NCI-H2081 (cell line): ENCODE data around the gene PTPRN2.
A peak's percentile ranks its signal among the peaks of the same experiment; 100 is the strongest.

Experiments
- DNase-seq, 2 experiments: peaks; one replicate each; lab custom pipeline; 2025; lab: John Stamatoyannopoulos, UW

PTPRN2 gene

GRCh38 chr7:158489462-158490155 lies 98.0 kb downstream of the PTPRN2 start:
- DNase-seq: no peak

DNA sequence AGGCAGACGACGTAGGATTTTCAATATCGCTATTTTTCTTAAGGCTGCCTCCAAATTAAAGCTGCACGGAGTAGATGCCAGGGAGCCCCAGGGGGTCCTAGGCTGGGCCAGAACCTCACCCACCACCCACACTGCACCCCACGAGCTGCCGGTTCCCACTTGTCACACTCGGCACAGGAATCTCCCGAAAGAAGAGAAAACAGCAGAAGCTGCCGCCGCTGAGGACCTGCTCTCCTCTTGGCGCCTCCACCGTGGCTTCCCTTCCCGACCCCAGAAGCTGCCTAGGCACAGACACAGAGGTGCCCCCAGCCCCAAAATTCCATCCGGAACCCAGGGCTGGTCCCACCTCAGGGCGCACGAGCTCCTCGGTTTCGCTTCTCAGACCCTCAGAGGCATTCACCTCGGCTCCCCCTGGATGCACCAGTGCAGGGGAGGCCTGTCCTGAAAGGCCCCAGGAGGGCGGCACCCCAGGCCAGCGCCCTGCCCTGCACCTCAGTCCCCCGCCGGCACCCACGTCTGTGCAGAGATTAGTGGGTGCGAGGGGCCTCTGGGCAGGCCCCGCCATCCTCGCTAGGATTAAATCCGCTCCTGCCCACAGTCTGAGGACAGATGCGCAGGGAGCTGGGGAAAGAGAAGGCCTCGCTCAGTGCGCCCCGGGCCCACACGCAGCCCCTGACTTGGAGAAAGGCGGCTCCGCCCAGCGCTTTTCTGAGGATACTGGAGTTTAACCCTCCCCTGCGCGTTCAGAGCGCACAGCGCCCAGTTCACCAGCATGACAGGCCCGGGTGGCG lies 99.2 kb downstream of the PTPRN2 start:
- peak in 1 of 2 experiments; percentile 58 for DNase-seq

GRCh38 chr7:158487631-158488151 lies 99.9 kb downstream of the PTPRN2 start:
- DNase-seq: peak; percentile 32 to 84

GRCh38 chr7:158486919-158487318 lies 100.7 kb downstream of the PTPRN2 start:
- no peak for DNase-seq

- DNase-seq: no peak
These were observed 102.7 kb downstream of the PTPRN2 start for GRCh38 chr7:158484801-158485531.

DNA sequence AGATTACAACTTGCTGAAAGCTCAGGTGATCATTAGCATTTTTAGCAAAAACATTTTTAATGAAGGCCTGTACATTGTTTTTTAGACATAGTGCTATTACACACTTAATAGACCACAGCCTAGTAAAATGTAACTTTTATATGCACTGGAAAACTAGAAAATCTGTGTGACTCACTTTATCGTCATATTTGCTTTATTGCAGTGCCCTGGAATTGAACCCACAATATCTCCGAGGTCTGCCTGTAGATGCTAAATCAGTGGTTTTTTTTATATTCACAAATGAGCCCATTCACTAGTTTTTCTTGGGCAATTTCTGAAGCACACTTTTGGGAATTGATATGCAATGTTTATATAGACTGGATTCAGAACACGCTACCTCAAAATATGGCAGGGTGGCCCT lies 105.1 kb downstream of the PTPRN2 start:
- no peak for DNase-seq

DNA sequence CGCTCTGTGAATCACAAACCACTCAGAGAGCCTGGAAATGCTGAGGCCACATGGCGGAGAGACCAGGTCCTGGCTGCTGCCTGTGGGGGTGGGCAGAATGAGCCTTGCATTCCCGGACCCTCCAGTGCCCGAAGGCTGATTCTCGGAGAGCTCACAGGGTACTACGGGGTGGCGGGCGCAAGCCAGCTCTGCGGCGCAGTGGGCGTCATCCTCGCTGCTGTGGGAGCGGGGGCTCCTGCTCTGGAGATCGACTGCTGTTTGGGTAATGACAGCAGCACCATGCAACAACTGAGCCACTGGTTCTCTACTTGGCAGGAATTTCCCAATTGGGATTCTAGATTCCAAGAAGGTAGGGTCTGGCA lies 108.0 kb downstream of the PTPRN2 start:
- no peak for DNase-seq

GRCh38 chr7:158479021-158479663 lies 108.5 kb downstream of the PTPRN2 start:
- DNase-seq: no peak

DNA sequence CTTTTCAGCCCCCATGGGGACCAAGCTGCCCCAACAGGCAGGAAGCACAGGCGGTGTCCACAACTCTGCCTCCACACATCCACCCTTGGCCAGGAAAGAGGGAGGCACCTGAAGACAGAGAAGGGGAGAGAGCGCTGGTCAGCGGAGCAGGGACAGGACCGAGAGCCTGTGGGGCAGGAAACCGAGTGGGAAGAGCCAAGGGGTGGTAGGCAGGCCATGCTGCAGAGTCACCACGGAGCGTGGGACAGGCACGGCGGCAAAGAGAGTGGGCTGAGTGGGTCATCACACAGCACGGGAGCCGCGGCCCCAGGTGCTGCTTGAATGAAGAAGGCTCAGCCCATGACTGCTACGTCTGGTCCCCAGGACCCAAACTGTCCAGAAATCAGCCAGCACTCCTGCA lies 109.8 kb downstream of the PTPRN2 start:
- DNase-seq: no peak

- DNase-seq: no peak
These were observed 111.2 kb downstream of the PTPRN2 start for GRCh38 chr7:158476331-158476932.

DNA sequence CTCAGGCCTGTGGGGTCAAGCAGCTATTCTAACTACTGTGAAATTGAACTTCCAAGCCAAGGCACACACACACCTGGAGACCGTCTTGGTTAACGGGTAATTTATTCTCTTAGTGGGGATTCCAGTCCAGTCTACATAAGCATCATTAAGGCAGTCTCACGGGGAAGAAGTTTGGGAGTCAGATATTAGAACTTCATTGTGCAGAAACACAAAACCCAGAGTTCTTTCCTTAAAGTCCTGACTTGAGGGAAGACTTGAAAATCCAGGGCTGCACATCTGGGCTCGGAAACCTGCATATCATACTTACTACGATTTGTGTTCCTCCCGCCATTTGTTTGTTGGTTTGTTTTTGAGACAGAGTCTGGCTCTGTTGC lies 112.0 kb downstream of the PTPRN2 start:
- no peak for DNase-seq

- no peak for DNase-seq
These were observed 112.5 kb downstream of the PTPRN2 start for GRCh38 chr7:158475036-158475678.

DNA sequence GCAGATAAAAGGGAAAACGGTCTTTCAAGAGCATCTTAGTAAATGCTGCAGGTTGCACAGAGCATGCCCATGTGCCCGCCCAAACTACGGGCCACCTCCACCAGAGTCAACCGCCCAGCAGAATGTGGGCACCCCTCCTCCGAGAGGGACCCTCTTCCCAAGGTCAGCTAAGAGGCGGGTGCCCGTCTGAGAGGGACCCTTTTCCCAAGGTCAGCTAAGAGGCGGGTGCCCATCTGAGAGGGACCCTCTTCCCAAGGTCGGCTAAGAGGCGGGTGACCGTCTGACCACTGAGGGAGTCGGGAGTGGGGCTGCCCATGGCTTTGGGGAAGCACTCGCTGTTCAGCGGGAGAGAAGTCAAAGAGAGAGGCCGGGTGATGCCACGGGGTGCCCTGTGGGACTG lies 113.1 kb downstream of the PTPRN2 start:
- no peak for DNase-seq

DNA sequence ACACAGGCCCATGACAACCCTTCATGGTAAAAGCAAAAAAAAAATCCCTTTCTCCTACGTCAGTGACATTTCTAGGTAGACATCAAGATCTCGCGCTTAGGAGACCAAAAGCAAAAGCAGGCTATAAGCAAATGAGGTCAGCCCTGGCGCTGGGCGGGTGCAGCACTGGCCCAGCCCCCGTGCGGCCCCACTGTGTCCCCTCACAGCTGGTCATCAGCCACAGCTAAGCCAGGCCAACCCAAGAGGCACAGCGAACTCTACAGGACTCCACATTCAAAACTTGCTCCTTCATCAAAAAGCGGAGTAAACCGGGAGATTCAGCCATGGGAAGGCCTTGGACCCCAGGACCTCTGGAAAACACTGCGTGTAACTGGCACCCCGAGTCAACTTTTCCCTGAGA lies 113.7 kb downstream of the PTPRN2 start:
- DNase-seq: no peak

DNA sequence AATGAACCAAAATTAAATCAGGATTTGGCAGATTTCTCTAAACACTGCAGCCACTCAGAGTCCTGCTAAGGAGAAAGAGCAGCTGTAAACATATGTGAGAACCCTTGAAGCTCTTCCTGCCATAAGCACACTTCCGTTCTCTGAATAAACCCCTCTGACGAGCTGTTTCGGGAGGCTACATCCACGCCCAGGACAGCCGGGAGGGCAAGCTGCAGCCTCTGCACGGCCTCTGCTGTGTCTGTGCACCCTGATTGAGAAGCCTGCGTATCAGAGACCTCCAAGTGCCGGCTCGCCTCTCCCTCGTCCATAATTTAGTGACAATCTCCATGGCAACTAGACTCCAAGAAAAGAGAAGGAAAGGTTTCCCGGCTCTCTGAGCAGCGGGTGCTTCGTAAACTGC lies 114.4 kb downstream of the PTPRN2 start:
- no peak for DNase-seq

DNA sequence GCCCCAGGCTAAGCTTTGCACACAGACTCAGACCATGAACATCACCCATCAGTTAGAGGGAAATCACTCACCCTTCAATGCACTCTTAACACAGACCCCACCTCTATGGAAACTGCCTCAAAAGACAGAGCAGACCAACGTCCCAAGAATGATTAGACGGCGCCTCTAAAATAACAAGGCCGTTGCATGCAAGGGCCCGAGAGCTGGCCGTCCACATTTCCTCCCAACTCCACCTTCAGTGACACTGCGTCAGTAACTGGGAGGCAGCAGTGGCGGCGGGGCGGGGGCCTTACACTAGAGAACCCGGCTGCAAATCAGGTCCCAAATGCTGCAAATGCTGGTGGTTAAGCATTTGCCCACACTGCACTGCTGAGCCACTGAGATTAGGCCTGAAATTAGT lies 115.0 kb downstream of the PTPRN2 start:
- no peak for DNase-seq

DNA sequence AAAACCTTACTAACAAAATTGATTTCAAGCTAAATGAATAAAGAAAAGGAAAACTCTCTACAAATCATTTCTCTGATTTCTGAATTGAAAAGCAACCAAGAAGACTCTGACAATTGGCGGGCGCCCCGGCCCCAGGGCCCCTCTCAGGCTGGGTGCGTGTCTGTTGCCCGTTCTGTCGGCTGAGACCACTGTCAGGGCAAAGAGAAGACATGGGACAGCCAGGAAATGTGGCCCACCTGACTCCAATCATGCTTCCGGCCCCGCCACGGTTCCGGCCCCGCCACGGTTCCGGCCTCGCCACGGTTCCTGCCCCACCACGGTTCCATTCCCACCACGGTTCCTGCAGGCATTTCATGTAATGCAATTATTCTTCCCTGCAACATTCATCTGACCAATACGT lies 115.9 kb downstream of the PTPRN2 start:
- DNase-seq: no peak

GRCh38 chr7:158470336-158470735 lies 117.3 kb downstream of the PTPRN2 start:
- no peak for DNase-seq

DNA sequence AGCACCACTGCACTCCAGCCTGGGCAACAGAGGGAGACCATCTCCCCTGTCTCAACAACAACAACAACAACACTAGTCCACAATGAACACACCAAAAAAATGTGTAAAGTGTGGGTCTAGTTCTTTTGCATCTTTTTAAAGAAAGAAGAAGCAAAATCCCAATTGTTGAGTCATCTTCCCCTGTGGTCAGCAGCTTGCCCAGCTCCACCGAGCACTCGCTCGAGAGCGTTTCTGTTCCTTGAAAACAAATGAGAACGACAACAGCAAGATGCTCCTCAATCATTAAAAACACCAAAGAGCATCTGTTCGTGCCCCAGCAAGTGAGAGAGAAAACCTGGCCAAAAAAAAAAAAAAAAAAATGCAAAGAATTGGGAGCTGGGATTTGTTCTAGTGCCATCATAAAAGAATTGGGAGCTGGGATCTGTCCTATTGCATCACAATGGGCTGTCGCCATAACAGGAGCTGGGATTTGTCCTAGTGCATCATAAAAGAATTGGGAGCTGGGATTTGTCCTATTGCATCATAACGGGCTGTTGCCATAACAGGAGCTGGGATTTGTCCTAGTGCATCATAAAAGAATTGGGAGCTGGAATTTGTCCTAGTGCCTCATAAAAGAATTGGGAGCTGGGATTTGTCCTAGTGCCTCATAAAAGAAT lies 118.1 kb downstream of the PTPRN2 start:
- no peak for DNase-seq

GRCh38 chr7:158468700-158469296 lies 118.8 kb downstream of the PTPRN2 start:
- no peak for DNase-seq
